Activated CD4-positive, CD25-positive, alpha-beta regulatory T cell treated with anti-CD3 and anti-CD28 coated beads, Interleukin-2, amount 50 U/mL, for 72 hours (primary cell): ENCODE results near the gene BNIP5.

Source experiments
- DNase-seq: peaks from one replicate; pipeline ENCODE4 v3.0.0; 2021

Gene BNIP5

GRCh38 chr6:36336779-36337241, at the start of gene BNIP5:
TSS of gene BNIP5 (minus strand) at chr6:36336888. CDS start at chr6:36330690, 6,198 bp downstream.
- no peak for DNase-seq

GRCh38 chr6:36384095-36384494, 47.4 kb upstream of the BNIP5 start:
- no peak for DNase-seq

- no peak for DNase-seq
Measured at GRCh38 chr6:36383606-36384005, 46.9 kb upstream of the BNIP5 start.

- no peak for DNase-seq
Measured at GRCh38 chr6:36382976-36383375, 46.3 kb upstream of the BNIP5 start.

GRCh38 chr6:36381502-36382389, 45.1 kb upstream of the BNIP5 start:
- DNase-seq, result no peak

GRCh38 chr6:36380166-36380565, 43.5 kb upstream of the BNIP5 start:
- DNase-seq, result no peak

GRCh38 chr6:36378936-36379335, 42.2 kb upstream of the BNIP5 start:
- DNase-seq, result no peak

GRCh38 chr6:36378243-36378920, 41.7 kb upstream of the BNIP5 start:
- DNase-seq, result no peak

GRCh38 chr6:36377594-36377993, 40.9 kb upstream of the BNIP5 start:
- no peak for DNase-seq

- DNase-seq, result no peak
Measured at GRCh38 chr6:36376742-36377141, 40.1 kb upstream of the BNIP5 start.

GRCh38 chr6:36376183-36376582, 39.5 kb upstream of the BNIP5 start:
- DNase-seq, result no peak

GRCh38 chr6:36375644-36376155, 39.0 kb upstream of the BNIP5 start:
- no peak for DNase-seq

- no peak for DNase-seq
Measured at GRCh38 chr6:36374972-36375371, 38.3 kb upstream of the BNIP5 start.

- DNase-seq, result no peak
Measured at GRCh38 chr6:36374194-36374593, 37.5 kb upstream of the BNIP5 start.

GRCh38 chr6:36373368-36374019, 36.8 kb upstream of the BNIP5 start:
- no peak for DNase-seq

GRCh38 chr6:36372088-36372487, 35.4 kb upstream of the BNIP5 start:
- DNase-seq, result no peak

GRCh38 chr6:36371211-36371610, 34.5 kb upstream of the BNIP5 start:
- no peak for DNase-seq

- DNase-seq, result no peak
Measured at GRCh38 chr6:36370638-36371037, 34.0 kb upstream of the BNIP5 start.

GRCh38 chr6:36368921-36369865, 32.5 kb upstream of the BNIP5 start:
- DNase-seq, result no peak

GRCh38 chr6:36368421-36368820, 31.7 kb upstream of the BNIP5 start:
- DNase-seq, result no peak

- DNase-seq, result no peak
Measured at GRCh38 chr6:36367743-36368142, 31.1 kb upstream of the BNIP5 start.
